K562 (cell line): Measurements from ENCODE around the gene PLXDC1. TPM values are rescaled to one million over a fixed set of nuclear protein-coding genes. Genes with fewer than 3 reads are reported as not detected.

ENCODE experiments used
- AFF1 ChIP-seq, 2 experiments: fragments of 450-650 bp; IDR thresholded peaks; 2 replicates each; pipeline ENCODE4 v1.6.1; 2018; ENCODE audit warnings: mild to moderate bottlenecking in 2 of 2, low read depth in 1 of 2; ENCODE audit not compliant: partially characterized antibody in 2 of 2
- CBX5 ChIP-seq: IDR thresholded peaks from 2 replicates; pipeline ENCODE4 v1.6.1; 2014; ENCODE audit warnings: low read depth, borderline replicate concordance
- CCNT2 ChIP-seq: IDR thresholded peaks from 2 replicates; pipeline ENCODE4 v1.6.1; 2011; ENCODE audit warnings: borderline replicate concordance, low read depth, mild to moderate bottlenecking, moderate library complexity, mixed read lengths, low read length; ENCODE audit not compliant: insufficient read length; ENCODE audit errors: extremely low read depth
- CREM ChIP-seq: IDR thresholded peaks from 2 replicates; pipeline ENCODE4 v1.6.1; 2014; ENCODE audit warnings: antibody characterized with exemption, low read depth
- FOXA3 ChIP-seq, 2 experiments: fragments of 450-650 bp in 1 of 2; sonication (generic) in 1 of 2; formaldehyde crosslinking; IDR thresholded peaks in 1 of 2; conservative IDR thresholded peaks in 1 of 2; 2 replicates each; pipeline versions ENCODE4 v1.4.0 to v1.8.0; 2020 to 2022; ENCODE audit warnings: mild to moderate bottlenecking in 2 of 2, missing genetic modification reagents in 1 of 2
- L3MBTL2 ChIP-seq: fragments of 450-650 bp; IDR thresholded peaks from 2 replicates; pipeline ENCODE4 v1.6.1; 2016; ENCODE audit warnings: mild to moderate bottlenecking, moderate library complexity
- MAFF ChIP-seq: IDR thresholded peaks from 2 replicates; pipeline ENCODE4 v1.6.1; 2012; ENCODE audit warnings: low read length, improper control_type of control experiment
- NFATC3 ChIP-seq: fragments of 450-650 bp; IDR thresholded peaks from 2 replicates; pipeline ENCODE4 v1.6.1; 2017; ENCODE audit warnings: mild to moderate bottlenecking
- NR4A1 ChIP-seq, 2 experiments: fragments of 250-450 bp in 1 of 2; fragments of 450-650 bp in 1 of 2; sonication (Bioruptor Pico) in 1 of 2; IDR thresholded peaks; 2 replicates each; pipeline versions ENCODE4 v1.4.0 to v1.6.1; 2016 to 2020; ENCODE audit warnings: mild to moderate bottlenecking in 2 of 2, missing compliant biosample characterization in 1 of 2, missing genetic modification characterization in 1 of 2, moderate library complexity in 1 of 2
- RB1 ChIP-seq: fragments of 450-650 bp; IDR thresholded peaks from 2 replicates; pipeline ENCODE4 v1.6.1; 2017; ENCODE audit warnings: low read depth, mild to moderate bottlenecking
- SNIP1 ChIP-seq: fragments of 450-650 bp; IDR thresholded peaks from 2 replicates; pipeline ENCODE4 v1.7.1; 2017; ENCODE audit warnings: low read depth, mild to moderate bottlenecking
- TSHZ1 ChIP-seq: fragments of 250-450 bp; sonication (Bioruptor Pico); IDR thresholded peaks from 2 replicates; pipeline ENCODE4 v1.4.0; 2020; ENCODE audit warnings: mild to moderate bottlenecking, moderate library complexity
- USF2 ChIP-seq: sonication (generic); formaldehyde crosslinking; IDR thresholded peaks from 2 replicates; pipeline ENCODE4 v1.5.0; 2020; ENCODE audit warnings: missing genetic modification reagents
- ZBTB26 ChIP-seq: fragments of 450-650 bp; formaldehyde crosslinking; IDR thresholded peaks from 2 replicates; pipeline ENCODE4 v1.4.0; 2022; ENCODE audit warnings: missing genetic modification characterization
- ZNF311 ChIP-seq: fragments of 250-450 bp; sonication (Bioruptor Pico); IDR thresholded peaks from 2 replicates; pipeline ENCODE4 v1.4.0; 2020; ENCODE audit warnings: mild to moderate bottlenecking, moderate library complexity
- polyA plus RNA-seq, 8 experiments: library from polyadenylated mRNA; depleted of rRNA in 4 of 8; stranded (reverse) in 5 of 8; unstranded in 3 of 8; fragments of >200 nt; fragmentation: Nextera tagmentation in 2 of 8; fragmentation: Illumina TruSeq in 1 of 8; extraction: Ambion mirVana in 2 of 8; extraction: Trizol in 1 of 8; gene quantifications; 2 replicates each; pipeline versions ENCODE4 v1.2.1 to v1.2.3, GENCODE V29; 2011 to 2014; ENCODE audit warnings: inconsistent platforms in 1 of 8, missing spikeins in 1 of 8
- total RNA-seq, 7 experiments: library from RNA; depleted of rRNA in 6 of 7; stranded (reverse); fragments of >200 nt in 6 of 7; fragmentation: Illumina TruSeq in 2 of 7; extraction: Trizol in 2 of 7; gene quantifications; 2 replicates each; pipeline versions ENCODE4 v1.2.1 to v1.2.3, GENCODE V29; 2011 to 2021; ENCODE audit warnings: low replicate concordance in 1 of 7

Gene PLXDC1
- total and polyA plus RNA-seq, 9 of the 15 experiments (the other 6 are each of a cell fraction or from before 2014, with no cell fraction given) = not detected

- TF ChIP-seq L3MBTL2 = peak; percentile 61; the same call in 1 of the 2 replicates
- no peak for TF ChIP-seq CBX5
- TF ChIP-seq NFATC3 = no peak; the same call in 1 of the 2 replicates
- peak; percentile 5; the same call in 1 of the 2 replicates for TF ChIP-seq CREM
- peak; percentile 87 for TF ChIP-seq MAFF
- TF ChIP-seq FOXA3 (CRISPR knock-in tag; conservative IDR thresholded peaks at IDR 0.05 in 1 of 2, IDR thresholded peaks at IDR 0.05 in 1 of 2) = 0 out of 4 replicates have a peak, but pooled peaks of 1 of the 2 experiments have one; percentile 23
- no peak for TF ChIP-seq ZNF311
- peak in 1 of 2 experiments; percentile 43 for TF ChIP-seq AFF1 (IDR thresholded peaks at IDR 0.05; ENCODE audit: low read depth in 1 of 2, partially characterized antibody in 2 of 2)
- no peak for TF ChIP-seq ZBTB26 (CRISPR knock-in tag)
- no peak for TF ChIP-seq NR4A1 (CRISPR knock-in tag; IDR thresholded peaks at IDR 0.05)
- no peak for TF ChIP-seq NR4A1 (tag; IDR thresholded peaks at IDR 0.05)
- peak; percentile 19; the same call in 1 of the 2 replicates for TF ChIP-seq USF2 (CRISPR knock-in tag)
- no peak for TF ChIP-seq SNIP1
- 0 out of 2 replicates have a peak, but pooled peaks have one; percentile 66 for TF ChIP-seq RB1
- TF ChIP-seq CCNT2 = peak; percentile 29
- TF ChIP-seq TSHZ1 (CRISPR knock-in tag) = no peak
These were observed 48.8 kb upstream of the PLXDC1 start, which contains the start of gene RPL19 (continued) for GRCh38 chr17:39200070-39200879.
